Fibroblast of lung (primary cell): ENCODE measurements around the gene PRPF8. TPM values are rescaled to one million over a fixed set of nuclear protein-coding genes. Genes with fewer than 3 reads are reported as not detected.
A peak's percentile ranks its signal among the peaks of the same experiment; 100 is the strongest.

ENCODE experiments used
- DNase-seq, 2 donors: peaks; one replicate each; pipeline versions ENCODE4 v3.0.0 to v3.0.0-alpha.2; 2010; ENCODE audit warnings: low read depth in 2 of 2
- H2AFZ ChIP-seq: 2 replicates; pipeline ENCODE4 v1.5.1; 2012; ENCODE audit warnings: low read length, control low read depth, inconsistent platforms
- H3K27ac ChIP-seq: 2 replicates; pipeline ENCODE4 v1.5.1; 2011; ENCODE audit warnings: low read length, control low read depth; ENCODE audit not compliant: insufficient read depth
- H3K27me3 ChIP-seq: 2 replicates; pipeline ENCODE4 v1.5.1; 2011; ENCODE audit warnings: mild to moderate bottlenecking, low read length; ENCODE audit not compliant: control insufficient read depth, insufficient read depth
- H3K36me3 ChIP-seq: 2 replicates; pipeline ENCODE4 v1.5.1; 2011; ENCODE audit warnings: low read length; ENCODE audit not compliant: control insufficient read depth, insufficient read depth
- H3K4me1 ChIP-seq: 2 replicates; pipeline ENCODE4 v1.5.1; 2011; ENCODE audit warnings: low read length; ENCODE audit not compliant: control insufficient read depth, insufficient read depth; ENCODE audit errors: extremely low read depth
- H3K4me2 ChIP-seq: 2 replicates; pipeline ENCODE4 v1.5.1; 2011; ENCODE audit warnings: low read length, control low read depth; ENCODE audit not compliant: insufficient read depth; ENCODE audit errors: extremely low read depth
- H3K4me3 ChIP-seq, 4 experiments: fragments of 200-600 bp in 1 of 4; sonication (generic) in 1 of 4; replicated peaks in 1 of 4; 2 replicates each; pipeline ENCODE4 v1.5.1; 2011 to 2016; ENCODE audit warnings: low read length in 4 of 4, low read depth in 3 of 4, mild to moderate bottlenecking in 3 of 4, control low read depth in 2 of 4, inconsistent platforms in 1 of 4, mixed read lengths in 1 of 4; ENCODE audit not compliant: insufficient read depth in 1 of 4; ENCODE audit errors: control extremely low read depth in 1 of 4
- H3K79me2 ChIP-seq: 2 replicates; pipeline ENCODE4 v1.5.1; 2012; ENCODE audit warnings: mild to moderate bottlenecking, low read length, inconsistent platforms; ENCODE audit not compliant: control insufficient read depth, insufficient read depth
- H3K9ac ChIP-seq: 2 replicates; pipeline ENCODE4 v1.5.1; 2011; ENCODE audit warnings: mild to moderate bottlenecking, low read length, control low read depth; ENCODE audit not compliant: insufficient read depth
- H3K9me3 ChIP-seq: 2 replicates; pipeline ENCODE4 v1.5.1; 2012; ENCODE audit warnings: low read depth, low read length; ENCODE audit not compliant: control insufficient read depth, insufficient read depth
- H4K20me1 ChIP-seq: 2 replicates; pipeline ENCODE4 v1.5.1; 2011; ENCODE audit warnings: low read length; ENCODE audit not compliant: control insufficient read depth, insufficient read depth; ENCODE audit errors: extremely low read depth
- CTCF ChIP-seq, 2 donors: IDR thresholded peaks in 1 of 2; conservative IDR thresholded peaks in 1 of 2; 1 replicate in 1 of 2; 2 replicates in 1 of 2; pipeline ENCODE4 v1.5.1; 2011 to 2012; ENCODE audit warnings: low read length in 2 of 2, control low read depth in 1 of 2, inconsistent platforms in 1 of 2, low read depth in 1 of 2, mild to moderate bottlenecking in 1 of 2
- EZH2 ChIP-seq: IDR thresholded peaks from 2 replicates; pipeline ENCODE4 v1.5.1; 2012; ENCODE audit warnings: low read length, control low read depth, mild to moderate bottlenecking; ENCODE audit errors: missing control alignments
- polyA plus RNA-seq, 2 donors: library from polyadenylated mRNA; depleted of rRNA in 1 of 2; stranded (reverse) in 1 of 2; unstranded in 1 of 2; fragments of >200 nt; gene quantifications; 2 replicates each; pipeline ENCODE4 v1.2.1, GENCODE V29; 2011 to 2012; ENCODE audit warnings: missing spikeins in 1 of 2
- total RNA-seq: library from RNA; depleted of rRNA; stranded (reverse); fragments of >200 nt; gene quantifications from 2 replicates; pipeline ENCODE4 v1.2.1, GENCODE V29; 2014

Gene PRPF8
- total and polyA plus RNA-seq, 2 donors (not counting 1 experiment from before 2014, with no cell fraction given): 88.9 to 122 TPM

- H2AFZ ChIP-seq: no peak overlapping the region
- H3K9me3 ChIP-seq: no peaks in the 10 kb centered on the region
- no peak overlapping the region for H3K4me2 ChIP-seq
- DNase-seq: no peak
- H3K27ac ChIP-seq: peak overlapping the region; percentile 99
- H4K20me1 ChIP-seq: peaks cover 3% of the 10 kb centered on the region
- no peak overlapping the region for H3K9ac ChIP-seq
- H3K4me1 ChIP-seq: peaks cover 16% of the 10 kb centered on the region
- H3K4me3 ChIP-seq: no peak overlapping the region
- no peaks in the 10 kb centered on the region for H3K27me3 ChIP-seq
- TF ChIP-seq CTCF (conservative IDR thresholded peaks at IDR 0.05 in 1 of 2, IDR thresholded peaks at IDR 0.05 in 1 of 2; ENCODE audit: low read depth in 1 of 2, low read length in 2 of 2): no peak
- TF ChIP-seq EZH2: no peak
- peaks cover 20% of the 10 kb centered on the region for H3K79me2 ChIP-seq
- peaks cover 9% of the 10 kb centered on the region for H3K36me3 ChIP-seq
Measured at GRCh38 chr17:1718362-1719165, 33.9 kb upstream of the PRPF8 start.

GRCh38 chr17:1716912-1717695, 32.4 kb upstream of the PRPF8 start:
- H3K79me2 ChIP-seq: peaks cover 35% of the 10 kb centered on the region
- peak overlapping the region; percentile 100 for H3K4me2 ChIP-seq
- peaks cover 11% of the 10 kb centered on the region for H4K20me1 ChIP-seq
- peak overlapping the region; percentile 56 for H2AFZ ChIP-seq
- peaks cover 30% of the 10 kb centered on the region for H3K4me1 ChIP-seq
- peak overlapping the region; percentile 99 for H3K27ac ChIP-seq
- H3K9me3 ChIP-seq: no peaks in the 10 kb centered on the region
- no peaks in the 10 kb centered on the region for H3K27me3 ChIP-seq
- TF ChIP-seq EZH2 (no peak), CTCF (conservative IDR thresholded peaks at IDR 0.05 in 1 of 2, IDR thresholded peaks at IDR 0.05 in 1 of 2; ENCODE audit: low read depth in 1 of 2, low read length in 2 of 2) (no peak)
- H3K36me3 ChIP-seq: peaks cover 22% of the 10 kb centered on the region
- peak; percentile 99 for DNase-seq
- H3K9ac ChIP-seq: peak overlapping the region; percentile 88
- peak overlapping the region; percentile 63 to 95 (median 78) for H3K4me3 ChIP-seq
